ENCODE results near the gene TNFAIP8L1.
"Not testable (repeated sequence)": the region's sequence is repeated elsewhere in the genome, so short reads cannot be mapped to it uniquely, and the experiment has no call there.

Gene TNFAIP8L1

DNA sequence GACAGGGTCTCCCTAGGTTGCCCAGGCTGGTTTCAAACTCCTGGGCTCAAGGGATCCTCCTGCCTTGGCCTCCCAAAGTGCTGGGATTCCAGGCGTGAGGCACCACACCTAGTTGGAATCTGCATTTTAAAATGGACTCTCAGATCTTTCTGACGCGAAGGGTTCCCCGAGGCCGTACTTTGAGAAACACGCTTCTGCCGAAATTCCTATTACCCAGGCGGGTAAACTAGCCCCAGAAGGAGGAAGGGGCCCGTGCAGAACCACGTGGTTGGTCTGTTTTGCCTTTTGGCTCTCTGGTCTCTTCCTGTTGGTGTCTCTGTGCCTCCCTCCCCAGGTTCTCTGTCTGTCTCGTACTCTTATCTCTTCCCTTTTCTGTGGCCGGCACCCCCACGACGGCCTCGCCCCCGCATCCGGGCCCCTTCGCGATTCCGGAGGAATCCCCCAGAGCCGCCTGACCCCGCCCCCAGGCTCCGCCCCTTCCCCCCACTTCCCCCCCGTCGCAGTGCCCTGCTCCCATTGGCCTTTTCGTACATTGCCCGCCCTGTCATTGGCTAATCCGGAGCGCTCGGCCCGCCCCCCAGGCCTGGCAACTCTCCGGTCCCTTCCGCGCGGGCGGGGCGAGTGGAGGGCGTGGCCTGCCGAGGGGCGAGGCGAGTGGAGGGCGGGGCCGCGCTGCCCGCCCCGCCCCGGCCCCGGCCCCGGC is at the start of gene TNFAIP8L1:
Gene TNFAIP8L1, plus strand, starts transcription at position 689 of the 703 bp plus-strand sequence. CDS start 12,354 bp downstream, outside the sequence.
- peak; percentile 8 to 95 (median 86) for DNase-seq

DNA sequence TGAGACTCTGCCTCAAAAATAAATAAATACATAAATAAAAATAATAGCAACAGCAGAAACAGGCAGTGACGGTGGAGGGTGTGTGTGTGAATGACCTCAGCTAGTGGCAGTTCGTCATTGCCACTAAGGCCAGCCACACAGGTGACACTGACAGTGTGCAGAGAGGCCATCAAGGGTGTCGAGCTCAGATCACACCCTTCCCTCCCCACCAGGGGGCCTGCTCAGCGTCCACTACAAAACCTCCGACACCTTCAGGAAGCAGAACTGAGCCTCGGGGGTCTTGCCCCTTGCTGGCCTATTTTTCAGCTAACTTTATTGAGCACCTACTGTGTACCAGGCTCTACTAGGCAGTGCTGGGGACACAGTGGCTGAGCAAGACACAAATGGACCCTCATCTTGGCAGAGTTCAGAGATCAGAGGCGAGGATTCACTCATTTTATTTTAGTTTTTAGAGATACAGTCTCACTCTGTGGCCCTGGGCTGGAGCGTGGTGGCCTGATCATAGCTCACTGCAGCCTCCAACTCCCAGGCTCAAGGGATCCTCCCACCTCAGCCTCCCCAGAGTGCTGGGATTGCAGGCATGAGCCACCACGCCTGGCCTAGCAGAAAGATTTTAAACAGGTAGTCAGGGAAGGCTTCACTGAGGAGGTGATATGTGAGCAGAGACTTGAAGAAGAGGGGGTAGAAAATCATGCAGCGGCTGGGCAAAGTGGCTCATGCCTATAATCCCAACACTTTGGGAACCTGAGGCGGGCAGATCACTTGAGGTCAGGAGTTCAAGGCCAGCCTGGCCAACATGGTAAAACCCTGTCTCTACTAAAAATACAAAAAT is 49.5 kb upstream of the TNFAIP8L1 start:
- DNase-seq, result no peak

DNA sequence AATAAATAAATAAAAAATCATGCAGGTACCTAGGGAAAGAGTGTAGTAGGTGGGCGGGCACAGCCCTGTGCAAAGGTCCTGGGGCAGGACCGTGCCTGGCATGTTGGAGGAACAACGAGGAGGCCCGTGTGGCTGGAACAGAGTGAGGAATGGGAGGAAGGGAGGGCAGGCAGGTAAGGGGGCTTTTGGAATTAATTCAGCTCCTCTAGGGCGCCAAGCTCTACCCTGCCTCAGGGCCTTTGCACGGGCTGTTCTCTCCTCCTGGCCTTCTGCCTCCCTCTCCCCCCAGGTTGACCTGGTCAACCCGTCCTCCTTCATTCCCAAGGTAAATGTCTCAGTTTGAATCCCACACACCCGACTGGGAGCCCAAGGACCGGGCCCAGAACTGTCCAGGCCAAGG is 48.8 kb upstream of the TNFAIP8L1 start:
- no peak for DNase-seq

DNA sequence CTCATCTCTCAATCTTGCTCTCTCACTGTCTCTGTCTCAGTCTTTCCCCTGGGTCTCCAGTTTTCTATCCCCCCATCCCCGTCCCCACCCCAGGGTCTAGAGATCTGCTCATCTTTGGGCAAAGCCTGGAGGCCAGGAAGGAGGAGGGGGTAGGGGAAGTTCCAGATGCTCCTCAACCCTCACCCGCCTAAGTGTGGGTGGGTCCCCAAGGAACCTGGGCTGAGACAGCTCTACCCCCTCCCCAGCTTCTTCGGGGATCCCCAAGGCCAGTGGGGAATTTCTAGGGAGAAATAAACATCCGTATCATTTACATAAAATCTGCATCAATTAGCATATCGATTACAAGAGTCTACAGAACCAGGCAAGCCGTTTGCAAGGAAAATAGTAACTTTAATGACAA is 48.0 kb upstream of the TNFAIP8L1 start:
- DNase-seq, result no peak

DNA sequence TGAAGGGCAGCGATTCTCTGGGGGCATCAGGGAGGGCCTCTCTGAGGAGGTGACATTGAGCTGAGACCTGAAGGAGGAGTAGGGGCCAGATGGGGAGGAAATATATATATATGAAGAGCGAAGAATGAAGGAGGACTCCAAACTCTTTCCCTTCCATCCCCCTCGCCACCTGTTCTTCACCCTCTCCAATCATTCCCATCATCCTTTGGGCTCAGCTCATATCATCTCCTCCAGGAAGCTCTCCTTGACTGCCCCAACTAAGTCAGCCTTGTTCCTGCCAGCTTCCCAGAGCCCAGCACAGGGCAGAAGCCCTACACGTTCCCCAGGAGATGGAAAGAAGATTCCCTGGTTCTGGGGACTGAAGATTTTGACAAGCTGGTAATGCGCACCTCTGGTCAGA is 46.9 kb upstream of the TNFAIP8L1 start:
- no peak for DNase-seq

DNA sequence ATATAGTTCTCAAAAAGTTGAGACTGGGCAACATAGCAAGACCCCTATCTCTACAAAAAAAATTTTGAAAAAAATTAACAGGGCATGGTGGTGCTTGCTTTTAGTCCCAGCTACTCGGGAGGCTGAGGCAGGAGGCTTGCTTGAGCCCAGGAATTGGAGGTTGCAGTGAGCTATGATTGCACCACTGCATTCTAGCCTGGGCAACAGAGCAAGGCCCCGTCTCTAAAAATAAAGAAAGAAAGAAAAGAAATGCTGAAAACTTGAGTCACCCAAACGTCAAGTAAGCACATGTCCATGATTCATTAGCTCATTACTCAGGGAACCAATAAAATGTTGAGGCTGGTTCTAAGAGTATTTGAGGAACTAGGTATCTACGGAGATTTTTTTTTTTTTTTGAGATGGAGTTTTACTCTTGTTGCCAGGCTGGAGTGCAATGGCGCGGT is 45.9 kb upstream of the TNFAIP8L1 start:
- no peak for DNase-seq

DNA sequence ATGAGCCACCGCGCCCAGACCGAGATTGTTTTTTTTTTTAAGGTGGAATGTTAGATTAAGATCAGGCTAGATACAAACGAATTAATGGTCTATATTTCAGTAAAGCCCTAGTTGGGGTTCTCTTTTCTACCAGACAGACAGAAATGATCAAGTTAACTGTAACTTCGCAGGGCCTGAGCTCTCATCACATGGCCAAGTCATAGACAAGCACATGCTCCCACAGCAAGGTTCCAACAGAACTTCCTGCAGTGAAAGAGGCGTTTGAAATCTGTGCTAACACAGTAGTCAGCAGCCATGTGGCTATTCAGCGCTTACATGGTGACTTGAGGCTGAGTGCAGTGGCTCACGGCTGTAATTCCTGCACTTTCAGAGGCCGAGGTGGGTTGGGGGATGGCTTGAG is 45.1 kb upstream of the TNFAIP8L1 start:
- DNase-seq, result no peak

DNA sequence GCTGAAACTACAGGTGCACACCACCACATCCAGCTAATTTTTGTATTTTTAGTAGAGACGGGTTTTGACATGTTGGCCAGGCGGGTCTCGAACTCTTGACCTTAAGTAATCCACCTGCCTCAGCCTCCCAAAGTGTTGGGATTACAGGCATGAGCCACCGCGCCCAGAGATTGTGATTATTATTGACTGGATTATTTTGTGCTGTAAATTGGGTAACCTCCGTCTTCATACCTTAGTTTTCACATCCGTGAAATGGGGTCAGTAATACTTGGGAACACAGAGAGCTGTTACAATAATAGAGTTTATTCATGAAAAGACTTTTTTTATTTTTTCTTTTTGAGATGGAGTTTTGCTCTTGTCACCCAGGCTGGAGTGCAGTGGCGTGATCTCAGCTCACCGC is 44.2 kb upstream of the TNFAIP8L1 start:
- not testable (repeated sequence) for DNase-seq

DNA sequence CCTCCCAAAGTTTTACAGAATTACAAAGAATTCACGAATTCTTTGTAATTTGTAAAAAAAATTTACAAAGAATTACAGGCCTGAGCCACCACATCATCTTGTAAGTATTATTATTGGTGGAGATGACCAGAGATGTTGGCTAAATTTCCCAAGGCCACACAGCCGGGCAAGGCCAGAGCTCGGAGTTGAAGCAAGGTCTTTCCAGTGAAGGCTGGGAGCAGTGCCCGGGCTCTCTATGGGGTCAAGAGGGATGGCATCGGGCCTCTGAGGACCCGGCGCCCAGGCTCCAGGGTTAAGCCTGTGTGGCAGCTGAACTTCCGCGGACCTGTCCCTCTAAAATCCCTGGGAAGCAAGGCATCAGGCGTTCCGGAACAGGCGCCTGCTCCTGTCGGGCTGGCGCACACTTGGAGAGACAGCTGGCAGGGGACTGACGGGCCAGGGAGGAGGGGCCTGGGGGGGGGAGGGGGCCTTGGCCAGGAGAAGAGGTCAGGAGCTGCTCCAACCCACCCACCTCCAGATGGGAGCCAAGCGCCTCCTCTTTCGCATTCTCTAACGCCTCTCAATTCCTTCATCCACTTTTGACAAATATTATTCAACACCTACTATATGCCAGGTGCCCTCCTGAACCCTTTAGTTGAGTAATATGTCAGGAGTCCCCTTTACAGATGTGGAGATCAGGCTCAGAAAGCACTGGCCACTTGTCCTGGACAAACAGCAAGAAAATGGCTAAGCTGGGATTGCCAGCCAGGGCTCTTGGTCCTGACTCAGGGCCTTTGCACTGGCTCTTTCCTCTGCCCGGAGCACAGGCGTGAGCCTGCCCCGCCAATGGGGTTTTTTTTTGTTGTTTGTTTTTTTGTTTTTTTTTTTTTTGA is 43.0 kb upstream of the TNFAIP8L1 start:
- no peak for DNase-seq

DNA sequence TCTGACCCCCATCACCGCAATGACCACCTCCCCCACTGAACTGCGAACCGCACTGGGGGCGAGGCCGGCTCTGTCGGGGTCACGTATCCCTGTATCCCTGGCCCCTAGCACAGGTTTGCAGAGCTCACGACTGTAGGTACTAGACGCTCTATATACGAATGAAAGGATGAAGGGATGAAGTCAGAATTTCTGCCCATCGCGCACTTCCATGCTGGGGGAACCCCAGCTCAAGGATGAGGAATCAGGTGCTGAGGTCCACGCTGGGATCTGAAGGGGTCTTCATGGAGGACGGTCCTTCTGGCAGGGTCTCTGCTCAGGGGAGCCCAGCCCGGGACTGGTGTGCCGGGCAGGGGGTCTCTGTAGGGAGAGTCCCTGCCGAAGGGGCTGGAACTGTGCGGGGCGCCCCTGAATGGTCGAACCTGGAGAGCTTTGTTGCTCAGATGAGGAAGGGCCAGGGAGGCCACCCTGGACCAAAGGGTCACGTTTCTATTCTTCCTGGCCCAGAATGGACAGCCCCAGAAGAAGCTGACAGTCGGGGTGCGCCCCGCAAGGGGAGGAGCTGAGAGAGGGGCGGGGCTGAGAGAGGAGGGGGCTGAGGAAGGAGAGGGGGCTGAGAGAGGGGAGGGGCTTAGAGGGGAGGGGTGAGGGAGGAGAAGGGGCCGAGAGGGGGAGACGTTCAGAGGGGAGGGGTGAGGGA is 41.9 kb upstream of the TNFAIP8L1 start:
- peak in 1 of 56 donors; percentile 8 for DNase-seq

DNA sequence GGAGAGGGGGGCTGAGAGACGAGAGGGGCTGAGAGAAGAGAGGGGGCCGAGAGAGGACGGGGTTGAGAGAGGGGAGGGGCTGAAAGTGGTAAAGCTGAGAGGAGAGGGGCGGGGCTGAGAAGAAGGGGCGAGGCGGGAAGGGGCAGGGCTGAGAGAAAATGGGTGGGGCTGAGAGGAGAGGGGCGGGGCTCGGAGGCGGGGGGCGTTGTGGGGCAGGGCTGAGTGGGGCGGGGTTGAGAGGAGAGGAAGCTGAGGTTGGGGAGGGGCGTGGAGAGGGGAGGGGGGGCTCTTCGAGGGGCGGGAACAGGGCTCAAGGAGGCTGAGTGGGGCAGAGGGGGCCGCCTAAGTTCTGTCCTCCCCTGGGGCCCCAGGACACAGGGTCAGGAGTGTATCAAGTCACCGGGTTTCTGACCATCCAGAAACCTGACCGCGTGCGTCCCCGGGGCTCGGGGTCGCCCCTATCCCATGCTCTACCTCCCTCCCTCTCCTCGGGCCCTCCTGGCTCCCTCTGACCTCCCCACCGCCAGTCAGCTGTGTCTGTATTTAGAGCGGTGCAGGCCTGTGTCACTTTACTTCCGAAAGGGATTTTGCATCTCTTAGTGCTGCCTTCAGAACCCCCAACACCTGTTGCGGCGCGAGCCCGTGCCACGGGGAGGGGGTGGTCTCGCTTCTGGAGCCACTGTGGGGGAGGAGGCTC is 41.2 kb upstream of the TNFAIP8L1 start:
- peak in 1 of 56 donors; percentile 43 for DNase-seq

DNA sequence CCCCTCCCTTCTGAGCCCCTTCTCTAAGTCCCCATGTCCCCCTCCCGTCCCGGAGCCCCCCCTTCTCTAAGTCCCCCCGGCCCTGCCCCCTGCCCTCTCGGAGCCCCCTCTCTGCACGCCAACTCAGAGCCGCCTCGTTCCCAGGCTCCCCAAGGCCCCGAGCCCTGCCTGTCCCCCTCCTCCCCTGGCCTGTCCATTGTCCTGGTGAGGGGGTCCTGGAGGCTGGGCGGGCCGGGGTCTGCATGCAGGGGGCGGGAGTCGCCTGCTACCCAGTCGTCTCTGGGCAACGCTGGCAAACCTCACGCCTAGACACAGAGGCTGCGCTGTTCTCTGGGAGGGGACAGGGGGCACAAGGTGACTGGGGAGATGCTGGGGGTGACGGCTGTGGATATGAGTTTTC is 40.6 kb upstream of the TNFAIP8L1 start:
- DNase-seq, result no peak

DNA sequence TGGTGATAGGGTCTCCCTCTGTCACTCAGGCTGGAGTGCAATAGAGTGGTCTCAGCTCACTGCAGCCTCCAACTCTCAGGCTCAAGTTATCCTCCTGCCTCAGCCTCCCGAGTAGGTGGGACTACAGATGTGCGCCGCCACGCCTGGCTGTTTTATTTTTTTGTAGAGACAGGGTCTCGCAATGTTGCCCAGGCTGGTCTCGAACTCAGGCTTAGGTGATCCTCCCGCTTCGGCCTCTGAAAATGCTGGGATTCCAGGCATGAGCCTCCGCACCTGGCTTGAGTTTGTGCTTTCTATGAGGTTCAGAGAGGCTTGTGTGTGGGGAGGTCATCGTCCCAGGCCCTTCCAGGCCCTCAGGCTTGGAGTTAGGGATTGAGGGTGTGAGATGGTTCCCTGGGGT is 39.2 kb upstream of the TNFAIP8L1 start:
- no peak for DNase-seq

DNA sequence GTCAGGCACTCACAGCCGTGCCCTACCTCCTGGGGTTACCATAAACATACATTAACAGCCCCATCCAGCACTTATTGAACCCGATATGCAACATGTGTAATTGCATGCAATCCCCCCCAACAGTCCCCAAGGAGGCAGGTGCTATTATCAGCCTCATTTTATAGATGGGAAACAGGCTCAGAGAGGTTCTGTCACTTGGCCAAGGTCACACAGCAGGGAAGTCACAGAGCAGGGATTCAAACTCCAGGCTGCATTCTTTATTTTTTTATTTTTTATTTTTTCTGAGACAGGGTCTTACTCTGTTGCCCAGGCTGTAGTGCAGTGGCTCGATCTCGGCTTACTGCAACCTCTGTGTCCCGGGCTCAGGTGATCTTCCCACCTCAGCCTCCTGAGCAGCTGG is 38.4 kb upstream of the TNFAIP8L1 start:
- DNase-seq, result no peak

DNA sequence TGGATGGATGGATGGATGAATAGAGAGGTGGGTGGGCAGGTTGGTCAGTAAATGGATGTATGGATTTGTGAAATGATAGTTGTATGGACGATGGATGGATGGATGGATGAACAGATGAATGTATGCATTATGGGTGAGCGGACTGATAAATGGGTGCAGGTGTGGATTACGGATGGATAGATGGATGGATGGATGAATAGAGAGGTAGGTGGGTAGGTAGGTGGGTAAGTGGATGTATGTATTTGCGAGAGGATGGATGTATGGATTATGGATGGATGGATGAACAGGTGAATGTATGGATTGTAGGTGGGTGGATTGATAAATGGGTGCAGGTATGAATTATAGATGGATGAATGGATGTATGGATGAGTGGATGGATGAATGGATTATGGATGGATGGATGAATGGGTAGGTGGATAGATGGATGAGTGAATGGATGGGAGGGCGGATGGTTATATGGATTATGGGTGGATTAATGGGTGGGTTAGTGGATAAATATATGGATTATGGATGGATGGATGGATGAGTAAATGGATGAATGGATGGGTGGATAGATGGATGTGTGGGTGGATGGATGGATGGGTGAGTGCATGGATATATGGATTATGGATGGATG is 37.0 kb upstream of the TNFAIP8L1 start:
- no peak for DNase-seq

DNA sequence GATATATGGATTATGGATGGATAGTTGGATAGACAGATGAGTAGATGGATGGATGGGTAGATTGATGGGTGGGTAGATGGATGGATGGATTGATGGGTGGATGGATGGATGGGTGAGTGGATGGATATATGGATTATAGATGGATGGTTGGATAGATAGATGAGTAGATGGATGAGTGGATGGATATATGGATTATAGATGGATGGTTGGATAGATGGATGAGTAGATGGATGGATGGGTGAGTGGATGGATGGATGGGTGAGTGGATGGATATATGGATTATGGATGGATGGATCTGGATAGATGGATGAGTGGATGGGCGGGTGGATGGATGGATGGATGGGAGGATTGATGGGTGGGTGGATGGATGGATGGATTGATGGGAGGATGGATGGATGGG is 36.4 kb upstream of the TNFAIP8L1 start:
- DNase-seq, result no peak

DNA sequence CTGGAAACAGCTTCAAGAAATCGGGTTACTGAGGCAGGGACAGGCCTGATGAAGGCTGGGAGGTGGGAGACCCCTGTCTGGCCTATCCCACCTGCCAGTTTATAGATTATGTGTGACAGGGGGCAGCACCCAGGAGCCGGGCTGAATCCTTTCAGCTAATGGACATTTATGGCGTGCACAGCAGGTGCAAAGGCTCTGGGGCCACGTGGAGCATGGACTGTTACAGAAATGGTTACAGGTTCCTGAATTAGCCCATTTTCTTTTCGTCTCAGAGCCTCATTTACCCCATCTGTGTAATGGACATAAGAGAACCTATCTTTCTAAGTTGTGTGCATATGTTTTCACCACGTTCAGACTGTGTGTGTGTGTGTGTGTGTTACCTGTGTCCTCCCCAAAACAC is 34.4 kb upstream of the TNFAIP8L1 start:
- DNase-seq, result no peak

DNA sequence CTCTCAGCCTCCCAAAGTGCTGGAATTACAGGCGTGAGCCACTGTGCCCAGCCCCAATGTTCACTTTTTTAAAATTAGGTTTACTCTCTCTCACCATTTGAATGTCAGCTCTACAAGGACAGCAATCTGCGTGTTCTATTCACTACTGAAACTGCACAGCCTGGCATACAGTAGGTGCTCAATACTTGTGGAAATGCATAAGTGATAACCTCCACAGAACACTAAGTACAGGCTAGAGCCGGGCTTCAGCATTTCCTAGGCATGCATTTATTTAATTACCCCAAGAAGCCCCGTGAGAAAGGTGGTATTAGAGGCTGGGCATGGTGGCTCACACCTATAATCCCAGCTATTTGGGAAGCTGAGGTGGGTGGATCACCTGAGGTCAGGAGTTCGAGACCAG is 33.1 kb upstream of the TNFAIP8L1 start:
- DNase-seq, result no peak

DNA sequence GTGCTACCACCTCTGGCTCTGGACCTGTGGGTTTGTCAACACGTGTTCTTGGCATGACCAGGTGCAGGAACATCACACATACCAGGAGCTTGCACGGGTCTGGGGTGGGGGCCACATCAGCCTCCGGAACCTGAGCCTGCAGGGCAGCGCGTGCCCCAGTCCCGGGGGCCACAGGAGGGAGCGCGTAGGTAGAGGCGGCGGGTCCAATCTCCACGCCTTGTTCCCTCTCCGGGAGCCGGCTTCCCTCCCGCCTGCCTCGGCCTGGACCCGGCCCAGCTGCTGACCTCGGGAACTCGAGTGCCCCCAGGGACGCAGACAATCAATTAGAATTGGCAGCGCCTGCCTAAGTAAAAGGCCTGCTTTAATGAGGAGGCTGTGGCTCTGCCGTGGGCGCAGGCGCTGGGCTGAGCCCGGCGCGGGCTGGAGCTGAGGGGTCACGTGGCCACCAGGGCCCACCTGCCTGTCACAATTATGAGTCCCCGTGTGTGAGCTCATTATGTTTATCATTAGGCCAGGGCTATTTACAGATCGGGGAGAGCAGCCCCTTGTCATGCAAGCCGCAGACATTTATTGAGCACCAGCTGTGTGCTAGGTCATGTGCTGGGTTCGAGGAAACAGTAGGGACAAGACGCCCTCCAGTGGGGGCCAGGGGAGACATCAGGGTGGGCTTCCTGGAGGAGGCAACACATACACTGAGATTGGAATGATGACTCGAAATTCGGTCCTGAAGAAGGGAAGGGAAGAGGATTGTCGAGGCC is 32.2 kb upstream of the TNFAIP8L1 start:
- DNase-seq, result peak in 33 of 56 donors; percentile 3 to 66 (median 41)
